ENCODE results near the gene MRPS18B.

DNA sequence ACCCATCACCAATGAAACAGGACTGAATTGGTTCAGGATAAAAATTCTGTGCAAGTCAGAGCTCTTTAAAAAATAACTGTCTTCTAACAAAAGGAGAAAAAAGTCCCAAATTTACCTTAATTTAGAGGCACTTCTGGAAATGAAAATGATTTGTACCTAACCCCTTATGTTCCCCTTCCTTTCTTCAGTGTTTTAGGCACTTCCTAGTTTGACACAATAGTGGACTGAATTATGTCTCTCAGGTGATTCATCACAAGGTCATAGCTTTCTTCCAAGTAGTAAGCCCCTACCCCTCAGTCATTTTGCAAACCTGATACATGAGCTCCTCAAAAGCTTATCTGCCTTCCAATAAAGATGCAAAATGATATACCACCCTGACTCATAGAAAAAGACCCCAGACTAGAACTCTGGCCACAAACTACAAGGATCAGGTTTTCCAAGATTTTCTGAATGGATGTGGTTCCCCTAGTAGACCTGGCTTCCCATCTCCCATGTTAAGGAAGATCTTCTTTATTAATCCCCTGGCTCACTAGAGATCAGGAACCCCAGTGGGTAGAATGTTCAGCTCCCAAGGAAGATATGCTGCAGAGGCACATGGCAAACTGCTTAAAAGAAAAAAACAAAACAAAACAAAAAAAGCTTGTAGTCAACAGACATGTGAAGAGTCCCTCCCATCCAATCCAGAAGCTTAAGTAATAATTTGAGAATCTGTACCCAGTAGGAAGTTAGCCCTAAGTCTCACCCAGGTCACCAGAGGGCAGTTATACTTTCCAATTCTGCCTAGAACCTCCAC is 4.2 kb upstream of the MRPS18B start:
- TF ChIP-seq, protein P1, sequence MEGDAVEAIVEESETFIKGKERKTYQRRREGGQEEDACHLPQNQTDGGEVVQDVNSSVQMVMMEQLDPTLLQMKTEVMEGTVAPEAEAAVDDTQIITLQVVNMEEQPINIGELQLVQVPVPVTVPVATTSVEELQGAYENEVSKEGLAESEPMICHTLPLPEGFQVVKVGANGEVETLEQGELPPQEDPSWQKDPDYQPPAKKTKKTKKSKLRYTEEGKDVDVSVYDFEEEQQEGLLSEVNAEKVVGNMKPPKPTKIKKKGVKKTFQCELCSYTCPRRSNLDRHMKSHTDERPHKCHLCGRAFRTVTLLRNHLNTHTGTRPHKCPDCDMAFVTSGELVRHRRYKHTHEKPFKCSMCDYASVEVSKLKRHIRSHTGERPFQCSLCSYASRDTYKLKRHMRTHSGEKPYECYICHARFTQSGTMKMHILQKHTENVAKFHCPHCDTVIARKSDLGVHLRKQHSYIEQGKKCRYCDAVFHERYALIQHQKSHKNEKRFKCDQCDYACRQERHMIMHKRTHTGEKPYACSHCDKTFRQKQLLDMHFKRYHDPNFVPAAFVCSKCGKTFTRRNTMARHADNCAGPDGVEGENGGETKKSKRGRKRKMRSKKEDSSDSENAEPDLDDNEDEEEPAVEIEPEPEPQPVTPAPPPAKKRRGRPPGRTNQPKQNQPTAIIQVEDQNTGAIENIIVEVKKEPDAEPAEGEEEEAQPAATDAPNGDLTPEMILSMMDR (conservative IDR thresholded peaks at IDR 0.05 in 1 of 2, IDR thresholded peaks at IDR 0.05 in 1 of 2; ENCODE audit: low read depth in 1 of 2, low read length in 2 of 2): no peak
- no peak for TF ChIP-seq EZH2 (IDR thresholded peaks at IDR 0.05; ENCODE audit: low read length, missing control alignments)
